Keratinocyte (primary cell): ENCODE data around the gene TNS1. TPM values are rescaled to one million over a fixed set of nuclear protein-coding genes. Genes with fewer than 3 reads are reported as not detected.

Experiments used
- DNase-seq: peaks from one replicate; pipeline ENCODE4 v3.0.0-alpha.2; 2011; ENCODE audit warnings: low read depth, missing footprints, low spot score
- FAIRE-seq: peaks from 2 replicates; lab custom pipeline; 2011; peaks lifted over from hg19 to GRCh38; lab: Jason Lieb, UNC
- H2AFZ ChIP-seq: 2 replicates; pipeline ENCODE4 v1.6.0; 2012; ENCODE audit warnings: low read length, control low read depth, inconsistent platforms; ENCODE audit not compliant: control insufficient read depth
- H3K27ac ChIP-seq: 2 replicates; pipeline ENCODE4 v1.5.1; 2011; ENCODE audit warnings: low read length; ENCODE audit not compliant: control insufficient read depth, insufficient read depth
- H3K27me3 ChIP-seq: 3 replicates; pipeline ENCODE4 v1.6.0; 2011; ENCODE audit warnings: low read length; ENCODE audit not compliant: control insufficient read depth, insufficient read depth; ENCODE audit errors: extremely low read depth
- H3K36me3 ChIP-seq, 2 experiments: 2 replicates in 1 of 2; 3 replicates in 1 of 2; pipeline ENCODE4 v1.5.1; 2011; ENCODE audit warnings: low read length in 2 of 2, mild to moderate bottlenecking in 1 of 2; ENCODE audit not compliant: control insufficient read depth in 2 of 2, insufficient read depth in 2 of 2; ENCODE audit errors: extremely low read depth in 1 of 2
- H3K4me1 ChIP-seq: 3 replicates; pipeline ENCODE4 v1.5.1; 2011; ENCODE audit warnings: low read length; ENCODE audit not compliant: control insufficient read depth, insufficient read depth; ENCODE audit errors: extremely low read depth
- H3K4me2 ChIP-seq: 3 replicates; pipeline ENCODE4 v1.6.0; 2011; ENCODE audit warnings: low read depth, low read length; ENCODE audit not compliant: control insufficient read depth, insufficient read depth; ENCODE audit errors: extremely low read depth
- H3K4me3 ChIP-seq, 3 experiments: fragments of 200-600 bp in 1 of 3; sonication (generic) in 1 of 3; 2 replicates in 2 of 3; 3 replicates in 1 of 3; pipeline ENCODE4 v1.5.1; 2011 to 2016; ENCODE audit warnings: low read length in 3 of 3, mild to moderate bottlenecking in 3 of 3, control low read depth in 2 of 3, inconsistent platforms in 1 of 3, low read depth in 1 of 3, mixed read lengths in 1 of 3, mixed run types in 1 of 3, moderate library complexity in 1 of 3; ENCODE audit not compliant: control insufficient read depth in 2 of 3, insufficient read depth in 2 of 3; ENCODE audit errors: extremely low read depth in 1 of 3
- H3K79me2 ChIP-seq: 2 replicates; pipeline ENCODE4 v1.6.0; 2012; ENCODE audit warnings: low read length; ENCODE audit not compliant: control insufficient read depth, insufficient read depth
- H3K9ac ChIP-seq: 3 replicates; pipeline ENCODE4 v1.6.0; 2011; ENCODE audit warnings: low read length; ENCODE audit not compliant: control insufficient read depth, insufficient read depth; ENCODE audit errors: extremely low read depth
- H3K9me1 ChIP-seq: 3 replicates; pipeline ENCODE4 v1.6.0; 2011; ENCODE audit warnings: low read length; ENCODE audit not compliant: control insufficient read depth, insufficient read depth; ENCODE audit errors: extremely low read depth
- H3K9me3 ChIP-seq: 2 replicates; pipeline ENCODE4 v1.5.1; 2012; ENCODE audit warnings: low read depth, low read length; ENCODE audit not compliant: control insufficient read depth
- H4K20me1 ChIP-seq: 3 replicates; pipeline ENCODE4 v1.6.0; 2011; ENCODE audit warnings: low read length; ENCODE audit not compliant: control insufficient read depth, insufficient read depth; ENCODE audit errors: extremely low read depth
- CTCF ChIP-seq, 3 experiments: IDR thresholded peaks in 1 of 3; conservative IDR thresholded peaks in 1 of 3; optimal IDR thresholded peaks in 1 of 3; 2 replicates in 2 of 3; 3 replicates in 1 of 3; pipeline versions ENCODE3 to v1.5.1; 2011; ENCODE audit warnings: low read length in 3 of 3, mild to moderate bottlenecking in 3 of 3, moderate library complexity in 2 of 3, control low read depth in 1 of 3, inconsistent platforms in 1 of 3; ENCODE audit not compliant: insufficient read depth in 2 of 3; ENCODE audit errors: extremely low read depth in 1 of 3
- EZH2 ChIP-seq: IDR thresholded peaks from one replicate; pipeline ENCODE4 v1.6.1; 2012; ENCODE audit warnings: inconsistent platforms, mild to moderate bottlenecking, low read length, moderate library complexity
- dilution Hi-C: fragments of 300-500 bp; cut with MboI; formaldehyde crosslinking; loops from one replicate; pipeline ENCODE4 v1.7.0; 2020; ENCODE audit warnings: low sequenced_read_pairs; ENCODE audit not compliant: extremely low pct_ligation_motif_present
- polyA plus RNA-seq, 5 experiments: library from polyadenylated mRNA; depleted of rRNA in 3 of 5; stranded (reverse) in 3 of 5; stranded (forward) in 1 of 5; unstranded in 1 of 5; fragments of >200 nt; gene quantifications; 1 replicate in 1 of 5; 2 replicates in 3 of 5; 3 replicates in 1 of 5; pipeline versions ENCODE4 v1.2.1 to v1.2.3, GENCODE V29; 2011 to 2012; ENCODE audit warnings: missing spikeins in 2 of 5, low read depth in 1 of 5, low replicate concordance in 1 of 5

Gene TNS1
- polyA plus RNA-seq, 1 donor (not counting 4 experiments of a cell fraction or from before 2014, with no cell fraction given) = 2.5 TPM

GRCh38 chr2:217752714-217753459 lies 249.9 kb downstream of the TNS1 start:
- Histone ChIP-seq H3K9me1 (no peaks in the 10 kb centered on the region), H3K9me3 (no peaks in the 10 kb centered on the region), H2AFZ (no peak overlapping the region), H3K4me3 (no peak overlapping the region), H3K27ac (no peak overlapping the region), H3K4me1 (no peaks in the 10 kb centered on the region), H3K4me2 (no peak overlapping the region), H4K20me1 (no peaks in the 10 kb centered on the region), H3K36me3 (no peaks in the 10 kb centered on the region), H3K27me3 (peaks cover 25% of the 10 kb centered on the region), H3K79me2 (no peaks in the 10 kb centered on the region), H3K9ac (no peak overlapping the region)
- TF ChIP-seq CTCF (optimal IDR thresholded peaks at IDR 0.05 in 1 of 3, IDR thresholded peaks at IDR 0.05 in 1 of 3, conservative IDR thresholded peaks at IDR 0.05 in 1 of 3; ENCODE audit: extremely low read depth in 1 of 3, insufficient read depth in 2 of 3, low read length in 3 of 3) = no peak
- TF ChIP-seq EZH2 = no peak
- no peak for DNase-seq
- dilution Hi-C loops = no loop called here
- FAIRE-seq = no peak

DNA sequence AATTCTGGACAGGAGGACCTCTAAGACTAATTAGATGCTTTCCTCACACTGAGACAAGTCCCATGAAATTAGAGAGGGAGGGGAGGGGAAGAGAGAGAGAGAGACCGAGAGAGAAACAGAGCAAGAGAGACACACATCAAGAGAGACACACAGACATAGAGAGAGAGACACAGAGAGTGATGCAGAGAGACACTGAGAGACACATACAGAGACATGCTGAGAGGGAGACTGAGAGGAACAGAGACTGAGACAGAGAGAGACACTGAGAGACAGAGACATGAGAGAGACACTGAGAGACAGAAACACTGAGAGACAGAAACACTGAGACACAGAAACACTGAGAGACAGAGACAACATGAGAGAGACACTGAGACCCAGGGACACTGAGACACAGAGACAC lies 250.8 kb downstream of the TNS1 start:
- no peaks in the 10 kb centered on the region for H4K20me1 ChIP-seq
- no peak for FAIRE-seq
- no peak overlapping the region for H3K27ac ChIP-seq
- no peaks in the 10 kb centered on the region for H3K9me3 ChIP-seq
- H3K36me3 ChIP-seq = no peaks in the 10 kb centered on the region
- DNase-seq = no peak
- TF ChIP-seq CTCF (optimal IDR thresholded peaks at IDR 0.05 in 1 of 3, IDR thresholded peaks at IDR 0.05 in 1 of 3, conservative IDR thresholded peaks at IDR 0.05 in 1 of 3; ENCODE audit: extremely low read depth in 1 of 3, insufficient read depth in 2 of 3, low read length in 3 of 3) (no peak), EZH2 (no peak)
- no peak overlapping the region for H2AFZ ChIP-seq
- H3K4me2 ChIP-seq = no peak overlapping the region
- no peak overlapping the region for H3K9ac ChIP-seq
- H3K27me3 ChIP-seq = peaks cover 25% of the 10 kb centered on the region
- dilution Hi-C loops = no loop called here
- H3K79me2 ChIP-seq = no peaks in the 10 kb centered on the region
- H3K4me1 ChIP-seq = no peaks in the 10 kb centered on the region
- H3K4me3 ChIP-seq = no peak overlapping the region
- no peaks in the 10 kb centered on the region for H3K9me1 ChIP-seq
